ENCODE measurements around the gene GSTM3.
"Not testable (repeated sequence)": the region's sequence is repeated elsewhere in the genome, so short reads cannot be mapped to it uniquely, and the experiment has no call there.

The GSTM3 gene

GRCh38 chr1:109761227-109762038 lies 20.6 kb upstream of the GSTM3 start:
- no peak for DNase-seq

- DNase-seq: no peak
These were observed 19.9 kb upstream of the GSTM3 start for GRCh38 chr1:109760581-109761226.

GRCh38 chr1:109759513-109760334 lies 18.9 kb upstream of the GSTM3 start:
- no peak for DNase-seq

GRCh38 chr1:109757936-109758786 lies 17.3 kb upstream of the GSTM3 start:
- DNase-seq: no peak

- no peak for DNase-seq
These were observed 16.1 kb upstream of the GSTM3 start for GRCh38 chr1:109756848-109757521.

- not testable (repeated sequence) for DNase-seq
These were observed 15.5 kb upstream of the GSTM3 start for GRCh38 chr1:109756325-109756724.

GRCh38 chr1:109754738-109755137 lies 13.9 kb upstream of the GSTM3 start:
- DNase-seq: no peak

GRCh38 chr1:109751531-109752260 lies 10.9 kb upstream of the GSTM3 start:
- no peak for DNase-seq

GRCh38 chr1:109750920-109751319 lies 10.1 kb upstream of the GSTM3 start:
- no peak for DNase-seq

- no peak for DNase-seq
These were observed 9.5 kb upstream of the GSTM3 start for GRCh38 chr1:109750241-109750882.

- DNase-seq: no peak
These were observed 8.4 kb upstream of the GSTM3 start for GRCh38 chr1:109749221-109749620.

- not testable (repeated sequence) for DNase-seq
These were observed 7.5 kb upstream of the GSTM3 start for GRCh38 chr1:109748311-109748710.

GRCh38 chr1:109739738-109740614 lies 862 bp downstream of the GSTM3 start:
- no peak for DNase-seq

GRCh38 chr1:109733236-109733870 lies 7.5 kb downstream of the GSTM3 start:
- DNase-seq: no peak

GRCh38 chr1:109732390-109732881 lies 8.4 kb downstream of the GSTM3 start:
- no peak for DNase-seq

- no peak for DNase-seq
These were observed 10.2 kb downstream of the GSTM3 start for GRCh38 chr1:109730666-109731065.

- DNase-seq: no peak
These were observed 12.0 kb downstream of the GSTM3 start for GRCh38 chr1:109728870-109729269.

GRCh38 chr1:109726728-109727373 lies 14.0 kb downstream of the GSTM3 start:
- DNase-seq: no peak
